Gastroesophageal sphincter (tissue), 4 donors: Measurements from ENCODE around the gene ATF7IP. TPM values are rescaled to one million over a fixed set of nuclear protein-coding genes. Genes with fewer than 3 reads are reported as not detected.

Experiments
- ATAC-seq: fragments of 150-250 bp; one replicate; pipeline ENCODE4 v1.9.1; 2016; ENCODE audit warnings: mild to moderate bottlenecking, moderate library complexity
- H3K27ac ChIP-seq, 4 donors: fragments of 200-600 bp; sonication (generic) in 3 of 4; 1 replicate in 3 of 4; 2 replicates in 1 of 4; pipeline ENCODE4 v1.5.1; 2016 to 2019
- H3K27me3 ChIP-seq: fragments of 200-600 bp; sonication (generic); one replicate; pipeline ENCODE4 v1.5.1; 2019
- H3K36me3 ChIP-seq, 2 donors: fragments of 200-600 bp; sonication (generic); one replicate each; pipeline ENCODE4 v1.5.1; 2019; ENCODE audit warnings: control low read depth in 1 of 2
- H3K4me1 ChIP-seq, 3 donors: fragments of 200-600 bp; sonication (generic); 1 replicate in 2 of 3; 2 replicates in 1 of 3; pipeline ENCODE4 v1.5.1; 2016 to 2019; ENCODE audit warnings: control low read depth in 2 of 3
- H3K4me3 ChIP-seq, 2 donors: fragments of 200-600 bp; sonication (generic); one replicate each; pipeline ENCODE4 v1.5.1; 2019; ENCODE audit warnings: mild to moderate bottlenecking in 1 of 2, moderate library complexity in 1 of 2
- H3K9me3 ChIP-seq, 3 donors: fragments of 200-600 bp; sonication (generic); one replicate each; pipeline ENCODE4 v1.5.1; 2017 to 2019; ENCODE audit warnings: control low read depth in 2 of 3
- EP300 ChIP-seq: sonication (generic); formaldehyde crosslinking; IDR thresholded peaks from one replicate; pipeline ENCODE4 v1.6.1; 2017; ENCODE audit warnings: antibody characterized with exemption, mild to moderate bottlenecking
- POLR2A ChIP-seq, 2 donors: fragments of 450-650 bp; IDR thresholded peaks; one replicate each; pipeline ENCODE4 v1.6.1; 2017; ENCODE audit warnings: antibody characterized with exemption in 2 of 2, mild to moderate bottlenecking in 2 of 2, moderate library complexity in 1 of 2
- POLR2AphosphoS5 ChIP-seq: sonication (generic); formaldehyde crosslinking; IDR thresholded peaks from one replicate; pipeline ENCODE4 v1.6.1; 2017; ENCODE audit warnings: antibody characterized with exemption
- WGBS, 2 donors: methylation state at CpG; one replicate each; pipeline ENCODE4 v1.1.5; 2018; ENCODE audit warnings: low coverage in 1 of 2; 5-methylcytosine and 5-hydroxymethylcytosine counted together
- total RNA-seq, 4 donors: library from RNA; depleted of rRNA; stranded (reverse); fragments of >200 nt; gene quantifications; one replicate each; pipeline ENCODE4 v1.1.0, GENCODE V29; 2016
- TF ChIP-seq, protein P1 (sequence below), 4 experiments: fragments of 200-600 bp in 2 of 4; fragments of 450-650 bp in 2 of 4; sonication (generic) in 1 of 4; IDR thresholded peaks; one replicate each; pipeline ENCODE4 v1.5.1; 2017 to 2019; ENCODE audit warnings: antibody characterized with exemption in 4 of 4, mild to moderate bottlenecking in 2 of 4, moderate library complexity in 2 of 4

The ATF7IP gene
- total RNA-seq, 4 donors from 2014 or later: 32.0 to 71.8 (median 32.7) TPM

- 100% methylated on average over 1 of the region's 1 CpG for WGBS, 2 donors
- Histone ChIP-seq H3K36me3 (peaks cover 0 to 17% of the 10 kb centered on the region in 2 donors), H3K4me3 (no peak overlapping the region), H3K27ac (no peak overlapping the region), H3K9me3 (no peaks in the 10 kb centered on the region), H3K4me1 (peaks cover 0 to 37% (median 4%) of the 10 kb centered on the region in 3 donors), H3K27me3 (no peaks in the 10 kb centered on the region)
- ATAC-seq: no peak
- TF ChIP-seq POLR2AphosphoS5 (no peak), POLR2A (IDR thresholded peaks at IDR 0.05) (no peak)
These were observed 62.4 kb downstream of the ATF7IP start for GRCh38 chr12:14427929-14428328.

DNA sequence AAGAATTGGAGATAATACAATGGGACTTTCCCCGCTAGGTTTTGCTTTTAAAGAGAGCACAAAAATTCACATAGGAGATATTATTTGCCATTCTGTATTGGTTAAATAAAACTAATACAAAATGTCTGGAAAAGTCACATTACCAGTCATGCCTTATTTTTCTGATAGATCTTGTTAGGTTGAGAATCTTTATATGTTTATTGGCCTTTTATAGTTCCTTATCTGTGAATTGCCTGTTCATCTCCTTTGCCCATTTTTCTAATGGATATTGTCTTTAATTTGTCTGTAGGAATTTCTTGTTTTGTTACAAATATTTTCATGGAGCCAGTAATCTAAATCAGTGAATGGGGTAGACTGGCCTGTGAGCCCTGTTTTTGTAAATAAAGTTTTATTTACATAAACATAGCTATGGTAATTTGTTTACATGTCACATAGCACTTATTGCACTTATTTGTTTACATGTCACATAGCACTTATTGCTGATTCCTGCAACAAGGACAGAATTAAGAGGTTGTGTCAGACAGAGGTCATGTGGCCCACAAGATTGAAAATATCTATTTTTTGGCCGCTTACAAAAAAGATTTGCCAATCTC lies 65.0 kb downstream of the ATF7IP start:
- peaks cover 0 to 14% of the 10 kb centered on the region in 2 donors for H3K36me3 ChIP-seq
- TF ChIP-seq, protein P1, sequence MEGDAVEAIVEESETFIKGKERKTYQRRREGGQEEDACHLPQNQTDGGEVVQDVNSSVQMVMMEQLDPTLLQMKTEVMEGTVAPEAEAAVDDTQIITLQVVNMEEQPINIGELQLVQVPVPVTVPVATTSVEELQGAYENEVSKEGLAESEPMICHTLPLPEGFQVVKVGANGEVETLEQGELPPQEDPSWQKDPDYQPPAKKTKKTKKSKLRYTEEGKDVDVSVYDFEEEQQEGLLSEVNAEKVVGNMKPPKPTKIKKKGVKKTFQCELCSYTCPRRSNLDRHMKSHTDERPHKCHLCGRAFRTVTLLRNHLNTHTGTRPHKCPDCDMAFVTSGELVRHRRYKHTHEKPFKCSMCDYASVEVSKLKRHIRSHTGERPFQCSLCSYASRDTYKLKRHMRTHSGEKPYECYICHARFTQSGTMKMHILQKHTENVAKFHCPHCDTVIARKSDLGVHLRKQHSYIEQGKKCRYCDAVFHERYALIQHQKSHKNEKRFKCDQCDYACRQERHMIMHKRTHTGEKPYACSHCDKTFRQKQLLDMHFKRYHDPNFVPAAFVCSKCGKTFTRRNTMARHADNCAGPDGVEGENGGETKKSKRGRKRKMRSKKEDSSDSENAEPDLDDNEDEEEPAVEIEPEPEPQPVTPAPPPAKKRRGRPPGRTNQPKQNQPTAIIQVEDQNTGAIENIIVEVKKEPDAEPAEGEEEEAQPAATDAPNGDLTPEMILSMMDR (IDR thresholded peaks at IDR 0.05): no peak
- no peak for TF ChIP-seq POLR2A (IDR thresholded peaks at IDR 0.05)
- TF ChIP-seq POLR2AphosphoS5: no peak
- no peak for TF ChIP-seq EP300
- H3K4me3 ChIP-seq: no peak overlapping the region
- no peak for ATAC-seq
- WGBS, 2 donors: 87 to 100% methylated on average over 2 of the region's 2 CpGs
- H3K27ac ChIP-seq: no peak overlapping the region
- H3K4me1 ChIP-seq: peaks cover 0 to 55% (median 4%) of the 10 kb centered on the region in 3 donors
- H3K27me3 ChIP-seq: no peaks in the 10 kb centered on the region
- no peaks in the 10 kb centered on the region for H3K9me3 ChIP-seq

DNA sequence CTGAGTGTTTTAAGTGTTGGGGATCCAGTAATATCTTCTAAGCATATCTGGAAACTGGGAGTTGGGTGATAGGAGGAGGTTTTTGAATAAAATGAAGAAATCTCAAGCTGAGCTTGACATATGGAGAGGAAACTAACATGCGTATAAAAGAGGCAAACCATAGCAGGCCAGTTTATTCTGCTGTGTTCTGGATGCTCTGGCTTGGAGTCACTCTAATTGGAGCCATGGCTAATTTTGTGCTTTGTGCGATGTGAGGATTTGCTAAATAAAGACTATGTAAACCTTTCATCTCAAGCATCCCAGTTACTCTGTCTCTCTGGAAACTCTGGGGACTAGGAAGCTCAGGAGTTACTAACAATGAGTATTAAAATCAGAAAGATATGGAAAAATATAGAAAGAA lies 66.5 kb downstream of the ATF7IP start:
- TF ChIP-seq, protein P1 (IDR thresholded peaks at IDR 0.05): no peak
- TF ChIP-seq POLR2AphosphoS5 (no peak), EP300 (no peak), POLR2A (IDR thresholded peaks at IDR 0.05) (no peak)
- ATAC-seq: no peak
- H3K4me3 ChIP-seq: no peak overlapping the region
- H3K27me3 ChIP-seq: no peaks in the 10 kb centered on the region
- peaks cover 0 to 56% (median 4%) of the 10 kb centered on the region in 3 donors for H3K4me1 ChIP-seq
- no peaks in the 10 kb centered on the region for H3K9me3 ChIP-seq
- 60 to 72% methylated on average over 1 to 2 of the region's 2 CpGs for WGBS, 2 donors
- no peak overlapping the region for H3K27ac ChIP-seq
- H3K36me3 ChIP-seq: peaks cover 0 to 29% of the 10 kb centered on the region in 2 donors

- no peak for ATAC-seq
- 40 to 75% methylated on average over 1 of the region's 1 CpG for WGBS, 2 donors
- H3K36me3 ChIP-seq: peaks cover 0 to 56% of the 10 kb centered on the region in 2 donors
- H3K27me3 ChIP-seq: no peaks in the 10 kb centered on the region
- H3K4me1 ChIP-seq: peaks cover 0 to 31% (median 0%) of the 10 kb centered on the region in 3 donors
- TF ChIP-seq POLR2A (IDR thresholded peaks at IDR 0.05) (no peak), EP300 (no peak), POLR2AphosphoS5 (no peak)
- TF ChIP-seq, protein P1 (IDR thresholded peaks at IDR 0.05): no peak
- no peak overlapping the region for H3K4me3 ChIP-seq
- no peak overlapping the region for H3K27ac ChIP-seq
- no peaks in the 10 kb centered on the region for H3K9me3 ChIP-seq
These were observed 70.1 kb downstream of the ATF7IP start for GRCh38 chr12:14435627-14436026.

DNA sequence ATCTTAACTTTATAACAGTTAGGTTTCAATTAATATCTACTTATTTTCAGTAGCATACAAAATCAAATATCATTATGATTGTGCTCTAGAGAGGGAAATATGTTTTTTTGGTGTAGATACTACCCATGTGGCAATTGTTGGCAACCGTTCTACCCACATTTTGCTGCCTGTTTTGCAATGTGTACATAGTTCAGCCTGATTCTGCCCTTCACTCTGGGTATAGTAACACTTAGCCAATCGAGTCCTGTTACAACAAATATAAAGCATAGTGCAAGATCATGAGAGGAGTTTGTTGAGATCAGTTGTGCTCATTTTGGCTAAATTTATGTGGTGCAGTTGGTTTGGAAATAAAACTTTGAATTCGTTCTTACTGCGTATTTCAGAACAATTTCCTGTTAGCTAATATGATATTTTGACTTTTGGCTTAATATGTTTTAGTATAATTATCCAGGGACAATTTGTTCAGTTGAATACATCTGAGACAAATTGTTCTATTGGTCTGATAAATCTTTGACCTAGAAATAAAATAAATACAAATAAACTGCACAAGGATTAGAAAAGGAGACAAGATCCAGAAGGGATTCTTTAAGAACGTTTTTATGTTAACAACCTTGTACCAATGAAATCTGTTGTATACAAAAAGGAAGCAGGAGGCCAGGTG lies 76.9 kb downstream of the ATF7IP start:
- Histone ChIP-seq H3K27me3 (no peaks in the 10 kb centered on the region), H3K4me1 (peaks cover 0 to 17% (median 0%) of the 10 kb centered on the region in 3 donors), H3K9me3 (no peaks in the 10 kb centered on the region), H3K4me3 (no peak overlapping the region), H3K36me3 (peaks cover 0 to 65% of the 10 kb centered on the region in 2 donors), H3K27ac (peak overlapping the region in 3 of 4 donors; percentile 41 to 65 (median 61))
- TF ChIP-seq POLR2A (IDR thresholded peaks at IDR 0.05) (no peak), POLR2AphosphoS5 (peak; percentile 23), EP300 (no peak)
- TF ChIP-seq, protein P1 (IDR thresholded peaks at IDR 0.05): no peak
- peak; percentile 50 for ATAC-seq
- WGBS, 2 donors: 45 to 69% methylated on average over 5 of the region's 5 CpGs
